Activated naive CD4-positive, alpha-beta T cell (primary cell): ENCODE results near the gene LAMC3.

Experiments
- DNase-seq, 4 experiments: peaks; one replicate each; lab custom pipeline; 2025; lab: John Stamatoyannopoulos, UW

The LAMC3 gene

GRCh38 chr9:131076347-131077195 lies 67.6 kb downstream of the LAMC3 start:
- DNase-seq: no peak

DNA sequence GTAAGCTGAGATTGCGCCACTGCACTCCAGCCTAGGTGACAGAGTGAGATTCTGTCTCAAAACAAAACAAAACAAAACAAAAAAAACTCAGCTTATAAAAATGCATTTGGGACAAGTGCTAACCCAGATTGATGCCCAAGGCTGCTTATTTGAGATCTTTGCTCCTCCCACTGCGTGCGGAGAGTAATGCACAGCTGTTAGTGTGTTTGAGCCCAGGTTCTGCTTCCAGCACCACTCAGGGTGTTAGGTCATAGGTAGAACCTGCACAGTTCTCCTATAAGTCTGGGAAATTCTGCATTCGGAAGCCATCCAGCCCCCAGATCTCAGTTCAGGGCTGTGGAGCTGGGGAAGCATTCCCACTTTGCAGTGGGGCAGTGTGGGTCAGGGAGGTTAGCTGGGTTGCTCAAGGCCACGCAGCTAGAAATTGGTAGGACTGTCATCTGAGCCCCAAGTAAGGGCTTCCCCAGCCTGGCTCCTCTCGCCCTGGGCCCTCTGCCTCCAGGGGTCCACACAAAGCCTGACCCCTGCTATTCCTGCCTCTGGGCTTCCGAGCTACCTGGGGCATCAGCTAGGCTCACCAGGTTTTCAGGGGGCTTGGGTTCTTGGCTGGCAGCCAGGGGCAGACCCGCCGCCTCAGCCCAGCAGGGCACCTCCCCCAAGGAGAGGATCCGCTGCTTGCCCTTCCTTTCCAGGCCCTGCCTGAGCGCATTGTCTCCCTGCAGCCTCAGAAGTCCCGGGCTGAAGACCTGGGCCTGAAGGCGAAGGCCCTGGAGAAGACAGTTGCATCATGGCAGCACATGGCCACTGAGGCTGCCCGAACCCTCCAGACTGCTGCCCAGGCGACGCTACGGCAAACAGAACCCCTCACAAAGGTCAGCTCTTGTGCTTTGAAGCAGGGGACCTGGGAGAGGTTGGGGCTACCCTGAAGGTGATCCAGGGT lies 69.7 kb downstream of the LAMC3 start:
- DNase-seq: no peak

GRCh38 chr9:131080589-131080988 lies 71.6 kb downstream of the LAMC3 start:
- no peak for DNase-seq

GRCh38 chr9:131081868-131082267 lies 72.9 kb downstream of the LAMC3 start:
- DNase-seq: no peak

DNA sequence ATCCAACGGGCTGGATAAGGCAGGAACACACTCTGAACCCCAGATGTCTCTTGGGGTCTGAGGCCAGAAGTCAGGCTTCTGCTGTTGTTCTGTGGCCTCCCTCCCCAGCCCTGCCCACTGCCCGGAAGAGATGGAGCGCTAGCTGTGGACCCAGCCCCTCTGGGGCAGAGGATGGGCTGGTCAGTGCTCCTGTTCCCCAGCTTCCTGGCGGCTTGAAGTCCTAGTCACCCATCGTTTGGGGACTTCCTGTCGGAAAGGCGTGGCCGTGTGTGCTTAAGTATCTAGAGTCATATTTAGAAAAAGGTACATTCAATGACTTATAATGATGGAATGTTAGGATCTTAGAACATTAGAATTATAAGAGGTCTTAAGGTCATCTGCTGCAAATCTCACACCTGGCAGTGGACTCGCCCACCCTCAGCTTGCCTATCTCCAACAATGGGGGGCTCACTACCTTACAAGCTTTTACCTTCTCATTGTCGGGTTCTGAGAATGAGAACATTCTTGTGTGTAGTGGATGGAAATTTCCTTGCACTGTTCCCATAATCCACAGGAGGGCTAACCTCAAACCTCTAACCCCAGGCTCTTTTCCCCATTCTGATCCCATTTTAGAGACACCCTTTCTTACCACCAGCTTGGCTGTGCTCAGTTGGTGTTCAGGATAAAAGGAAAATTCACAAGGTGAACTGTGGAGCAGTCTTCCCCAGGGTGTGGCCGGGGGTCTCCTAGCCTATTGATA lies 74.0 kb downstream of the LAMC3 start:
- no peak for DNase-seq

GRCh38 chr9:131084661-131085369 lies 75.8 kb downstream of the LAMC3 start:
- DNase-seq: no peak

DNA sequence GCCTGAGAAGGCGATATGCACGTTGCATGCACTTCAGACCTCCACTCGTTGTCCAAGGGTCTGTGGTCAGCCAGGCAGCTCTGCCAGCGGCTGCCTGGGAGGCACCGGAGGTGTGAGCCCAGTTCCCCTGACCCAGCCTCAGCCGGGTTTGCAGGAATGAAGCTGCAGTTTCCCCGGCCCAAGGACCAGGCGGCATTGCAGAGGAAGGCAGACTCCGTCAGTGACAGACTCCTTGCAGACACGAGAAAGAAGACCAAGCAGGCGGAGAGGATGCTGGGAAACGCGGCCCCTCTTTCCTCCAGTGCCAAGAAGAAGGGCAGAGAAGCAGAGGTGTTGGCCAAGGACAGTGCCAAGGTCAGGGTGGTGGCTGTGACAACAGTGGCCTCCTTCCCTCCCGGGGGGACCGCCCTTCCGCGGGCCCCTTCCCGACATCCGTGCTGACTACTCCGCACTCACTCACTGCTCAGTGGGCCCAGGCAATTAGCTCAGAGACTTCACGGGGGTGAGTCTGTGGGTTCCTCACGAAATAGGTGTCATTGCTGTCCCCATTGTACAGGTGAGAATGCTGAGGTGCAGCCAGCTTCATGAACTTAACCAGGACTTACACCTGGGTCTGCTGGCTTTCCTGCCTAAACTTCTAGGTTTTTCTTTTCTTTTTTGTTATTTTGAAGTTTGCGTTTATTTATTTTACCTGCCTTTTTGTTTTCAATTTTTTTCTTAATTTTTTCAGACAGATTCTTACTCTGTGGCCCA lies 76.6 kb downstream of the LAMC3 start:
- no peak for DNase-seq

DNA sequence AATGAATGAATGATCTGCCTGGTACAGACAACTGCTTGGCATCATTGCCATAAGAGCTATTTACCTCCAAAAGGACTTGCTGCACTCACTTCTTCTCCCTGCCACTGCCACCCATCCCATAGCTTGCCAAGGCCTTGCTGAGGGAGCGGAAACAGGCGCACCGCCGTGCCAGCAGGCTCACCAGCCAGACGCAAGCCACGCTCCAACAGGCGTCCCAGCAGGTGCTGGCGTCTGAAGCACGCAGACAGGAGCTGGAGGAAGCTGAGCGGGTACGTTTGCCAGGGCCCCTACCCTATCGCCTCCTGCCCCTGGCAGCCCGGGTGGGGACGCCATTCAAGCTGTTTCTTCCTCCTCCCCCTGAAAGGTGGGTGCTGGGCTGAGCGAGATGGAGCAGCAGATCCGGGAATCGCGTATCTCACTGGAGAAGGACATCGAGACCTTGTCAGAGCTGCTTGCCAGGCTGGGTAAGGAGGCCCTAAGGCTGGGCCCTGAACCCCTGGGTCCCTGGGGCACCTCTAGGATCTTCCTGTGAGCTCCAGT lies 78.5 kb downstream of the LAMC3 start:
- no peak for DNase-seq

DNA sequence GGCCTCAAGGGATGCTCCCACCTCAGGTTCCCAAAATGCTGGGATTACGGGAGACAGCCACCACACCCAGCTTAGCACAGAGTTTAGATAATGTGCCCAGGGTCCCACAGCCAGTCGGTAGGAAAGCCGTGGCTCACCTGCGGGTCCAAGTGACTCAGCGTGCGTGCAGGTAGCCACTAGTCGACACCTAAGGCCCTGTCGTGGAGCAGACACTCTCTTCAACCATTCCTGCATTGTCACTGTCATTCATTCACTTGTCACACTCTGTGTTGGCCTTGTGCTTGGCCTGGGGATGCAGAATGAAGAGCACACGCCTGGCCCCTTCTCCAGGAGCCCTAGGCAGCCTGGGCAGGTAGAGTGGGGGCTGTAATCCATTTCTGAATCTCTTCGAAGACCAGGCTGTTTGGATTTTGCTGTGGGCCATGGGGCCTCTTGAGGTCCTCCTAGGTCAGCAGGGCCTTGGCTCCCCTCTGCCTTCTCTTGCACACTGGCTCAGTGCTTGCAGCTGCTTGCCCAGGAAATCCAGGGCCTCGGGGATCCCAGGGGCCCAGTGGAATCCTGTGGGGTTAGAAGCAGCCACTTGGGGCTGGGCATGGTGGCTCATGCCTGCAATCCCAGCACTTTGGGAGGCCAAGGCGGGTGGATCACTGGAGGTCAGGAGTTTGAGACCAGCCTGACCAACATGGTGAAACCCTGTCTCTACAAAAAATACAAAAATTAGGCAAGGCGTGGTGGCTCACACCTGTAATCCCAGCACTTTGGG lies 81.2 kb downstream of the LAMC3 start:
- no peak for DNase-seq

GRCh38 chr9:131091352-131091992 lies 82.5 kb downstream of the LAMC3 start:
- no peak for DNase-seq

- no peak for DNase-seq
Observed at GRCh38 chr9:131092030-131092429, 83.1 kb downstream of the LAMC3 start.

DNA sequence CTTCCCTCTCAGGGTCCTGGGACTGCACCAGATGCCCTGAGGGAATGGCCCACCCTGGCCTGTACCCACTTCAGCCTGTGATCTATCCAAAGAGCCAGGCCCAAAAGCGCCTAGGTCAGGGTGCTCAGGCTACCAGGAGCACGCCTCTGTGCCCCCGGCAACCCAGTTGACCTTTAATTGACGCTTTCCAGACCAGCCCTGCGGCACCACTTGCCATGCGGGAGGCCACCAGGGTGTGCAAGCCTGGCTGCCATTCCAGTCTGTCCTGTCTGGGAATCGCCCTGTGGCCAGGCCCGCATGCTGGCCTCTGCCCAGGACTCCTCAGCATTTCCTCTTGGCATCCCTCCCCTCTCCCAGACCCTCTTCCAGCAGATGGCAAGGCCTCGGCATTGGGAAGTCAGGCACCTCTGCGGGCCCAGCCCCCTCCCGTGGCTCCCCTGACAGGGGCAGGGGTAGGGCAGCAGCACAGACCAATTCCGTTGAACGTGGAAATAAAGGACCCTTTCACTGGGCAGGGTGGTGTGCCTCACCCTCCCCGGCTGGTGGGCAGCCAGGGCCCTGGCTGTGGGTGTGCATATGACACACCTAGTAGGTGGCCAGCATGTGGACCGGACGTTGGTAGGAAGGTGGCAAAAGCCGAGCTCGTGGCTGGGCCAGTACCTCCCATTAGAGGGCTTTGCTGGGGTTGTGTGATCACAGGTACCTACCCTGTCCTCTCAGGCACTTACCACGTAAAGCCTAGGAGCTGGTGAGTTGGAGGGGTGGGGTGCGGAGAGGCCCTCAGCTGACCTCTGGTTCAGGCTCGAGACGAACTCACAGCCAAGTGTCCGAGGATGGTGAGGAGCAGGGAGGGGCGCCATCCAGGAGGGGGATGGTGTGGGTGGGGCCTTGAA lies 83.8 kb downstream of the LAMC3 start:
- DNase-seq: no peak

- DNase-seq: no peak
Observed at GRCh38 chr9:131094015-131094414, 85.0 kb downstream of the LAMC3 start.

- DNase-seq: no peak
Observed at GRCh38 chr9:131094622-131095021, 85.6 kb downstream of the LAMC3 start.

DNA sequence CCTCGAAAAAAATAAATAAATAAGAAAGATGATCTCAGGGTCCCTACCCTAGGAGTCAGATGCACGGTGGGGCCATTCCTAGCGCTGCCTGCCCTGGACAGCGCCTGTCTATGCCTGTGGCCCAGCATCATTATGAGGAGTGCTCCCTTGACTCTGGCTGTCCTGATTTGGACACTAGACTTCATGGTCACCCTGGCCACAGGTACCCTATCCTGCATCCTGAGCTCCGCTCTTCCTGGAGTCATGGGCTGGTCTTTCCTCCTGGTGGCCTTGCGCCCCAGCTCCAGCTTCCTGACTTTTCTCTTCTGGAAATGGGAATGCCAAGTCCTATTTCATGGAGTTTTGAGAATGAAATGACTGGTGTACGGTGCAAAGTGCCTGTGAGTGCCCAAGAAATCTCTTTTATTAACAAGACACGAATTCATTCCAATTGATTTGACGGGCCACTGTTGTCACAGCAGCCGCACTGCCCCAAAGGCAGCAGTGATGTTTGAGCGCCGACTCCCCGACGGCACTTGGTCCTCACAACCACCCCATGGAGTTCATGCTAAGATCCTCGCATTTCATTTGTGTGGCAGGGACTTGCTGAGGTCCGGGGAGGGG lies 86.8 kb downstream of the LAMC3 start:
- no peak for DNase-seq

DNA sequence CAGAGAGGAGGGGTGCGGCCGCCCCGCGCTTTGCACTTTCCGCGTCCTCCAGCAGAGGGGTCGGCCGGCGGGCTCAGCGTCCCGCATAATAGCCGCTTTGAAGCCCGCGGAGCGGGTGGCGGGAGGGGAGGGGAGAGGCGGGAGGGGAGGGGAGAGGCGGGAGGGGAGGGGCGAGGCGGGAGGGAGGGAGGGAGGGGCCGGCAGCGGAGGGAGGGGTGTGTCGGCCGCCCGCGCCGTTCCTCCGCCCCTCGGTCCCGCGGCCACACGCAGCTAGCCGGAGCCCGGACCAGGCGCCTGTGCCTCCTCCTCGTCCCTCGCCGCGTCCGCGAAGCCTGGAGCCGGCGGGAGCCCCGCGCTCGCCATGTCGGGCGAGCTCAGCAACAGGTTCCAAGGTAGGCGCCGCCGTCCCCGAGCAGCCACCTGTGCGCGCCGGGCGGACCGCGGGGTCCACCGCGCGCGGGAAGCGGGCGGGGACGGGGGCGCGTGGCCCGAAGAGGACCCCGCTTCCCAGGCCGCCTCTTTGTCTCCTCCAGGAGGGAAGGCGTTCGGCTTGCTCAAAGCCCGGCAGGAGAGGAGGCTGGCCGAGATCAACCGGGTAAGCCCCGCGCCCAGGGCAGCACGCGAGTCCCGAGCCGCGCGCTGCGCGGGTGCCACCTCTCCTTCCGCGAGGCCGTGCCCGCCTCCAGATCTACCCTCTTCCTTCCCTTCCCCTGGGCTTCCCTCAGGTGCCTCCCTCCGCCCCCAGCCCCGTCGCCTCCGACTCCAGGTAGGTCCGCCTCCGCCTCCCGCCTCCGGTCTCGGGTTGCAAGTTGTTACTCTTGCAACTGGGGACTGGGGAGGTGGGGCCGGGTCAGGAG lies 87.5 kb downstream of the LAMC3 start, which contains the start of gene AIF1L:
Gene AIF1L, plus strand, starts transcription at position 263 of the 857 bp plus-strand sequence. Its CDS starts 99 bp downstream, at position 362.
- DNase-seq: no peak
